GM21529 (cell line): ENCODE measurements around the gene PTEN.
"Not testable (repeated sequence)": the region's sequence is repeated elsewhere in the genome, so short reads cannot be mapped to it uniquely, and the experiment has no call there.

Experiments used
- ATAC-seq: cut with Tn5 transposase; IDR thresholded peaks from one replicate; pipeline ENCODE4 v1.9.1; 2021; ENCODE audit not compliant: unreplicated experiment

Gene PTEN

DNA sequence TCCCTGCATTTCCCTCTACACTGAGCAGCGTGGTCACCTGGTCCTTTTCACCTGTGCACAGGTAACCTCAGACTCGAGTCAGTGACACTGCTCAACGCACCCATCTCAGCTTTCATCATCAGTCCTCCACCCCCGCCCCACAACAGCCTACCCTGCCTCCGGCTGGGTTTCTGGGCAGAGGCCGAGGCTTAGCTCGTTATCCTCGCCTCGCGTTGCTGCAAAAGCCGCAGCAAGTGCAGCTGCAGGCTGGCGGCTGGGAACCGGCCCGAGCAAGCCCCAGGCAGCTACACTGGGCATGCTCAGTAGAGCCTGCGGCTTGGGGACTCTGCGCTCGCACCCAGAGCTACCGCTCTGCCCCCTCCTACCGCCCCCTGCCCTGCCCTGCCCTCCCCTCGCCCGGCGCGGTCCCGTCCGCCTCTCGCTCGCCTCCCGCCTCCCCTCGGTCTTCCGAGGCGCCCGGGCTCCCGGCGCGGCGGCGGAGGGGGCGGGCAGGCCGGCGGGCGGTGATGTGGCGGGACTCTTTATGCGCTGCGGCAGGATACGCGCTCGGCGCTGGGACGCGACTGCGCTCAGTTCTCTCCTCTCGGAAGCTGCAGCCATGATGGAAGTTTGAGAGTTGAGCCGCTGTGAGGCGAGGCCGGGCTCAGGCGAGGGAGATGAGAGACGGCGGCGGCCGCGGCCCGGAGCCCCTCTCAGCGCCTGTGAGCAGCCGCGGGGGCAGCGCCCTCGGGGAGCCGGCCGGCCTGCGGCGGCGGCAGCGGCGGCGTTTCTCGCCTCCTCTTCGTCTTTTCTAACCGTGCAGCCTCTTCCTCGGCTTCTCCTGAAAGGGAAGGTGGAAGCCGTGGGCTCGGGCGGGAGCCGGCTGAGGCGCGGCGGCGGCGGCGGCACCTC, at the start of gene PTEN, which contains the start of gene KLLN:
Gene PTEN, plus strand, starts transcription at position 573 of the 891 bp plus-strand sequence. CDS start 845 bp downstream, outside the sequence.
Gene KLLN, minus strand, starts transcription at position 481 of the 891 bp plus-strand sequence. CDS start 1,046 bp downstream, outside the sequence.
- peak; percentile 33 for ATAC-seq

GRCh38 chr10:87816163-87816897, 47.1 kb upstream of the PTEN start:
- ATAC-seq, result no peak

GRCh38 chr10:87816898-87817608, 46.4 kb upstream of the PTEN start:
- ATAC-seq, result no peak

DNA sequence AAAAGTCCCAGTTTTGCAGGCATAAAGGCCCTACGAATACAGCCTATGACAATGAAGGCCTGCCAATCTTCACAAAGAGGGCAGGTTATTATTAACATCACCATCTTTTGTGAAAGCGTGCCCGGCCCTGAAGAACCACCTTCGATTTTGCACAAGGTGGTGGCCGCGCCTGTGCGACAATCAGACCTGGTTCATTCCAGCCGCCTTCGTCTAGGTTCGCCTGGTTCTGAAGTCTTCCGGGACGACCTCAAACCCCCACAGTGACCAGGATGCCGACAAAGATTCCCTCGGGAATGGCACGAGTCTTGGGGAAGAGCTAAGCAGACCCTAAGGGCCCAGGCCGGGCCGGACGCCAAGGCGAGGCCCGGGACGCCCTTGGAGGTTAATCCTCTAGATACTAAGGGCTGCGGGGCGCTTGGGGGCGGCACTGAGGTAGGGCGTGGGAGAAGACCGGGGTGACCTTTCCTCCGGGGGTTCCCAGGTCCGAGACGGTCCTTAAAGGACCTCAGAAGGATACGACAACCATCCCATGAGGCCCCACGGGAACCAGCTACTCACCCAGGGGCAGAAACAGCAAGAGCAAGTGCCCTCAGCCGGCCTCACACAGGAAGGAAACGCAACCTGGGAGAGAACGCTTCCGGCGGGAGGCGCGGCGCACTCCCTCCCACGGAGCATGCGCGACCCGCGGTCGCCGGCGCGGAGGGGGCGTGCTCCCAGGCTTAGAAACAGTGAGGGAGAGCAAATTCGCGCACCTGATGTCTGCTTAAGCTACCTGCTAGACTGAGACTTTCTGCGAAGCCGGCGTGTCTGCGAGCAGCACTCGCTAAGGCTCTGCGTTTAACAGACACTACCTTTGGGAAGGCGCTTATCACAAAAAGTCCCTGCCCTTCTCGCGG, 45.6 kb upstream of the PTEN start, which contains the start of gene ATAD1:
Gene ATAD1, minus strand, starts transcription at position 618 of the 896 bp plus-strand sequence. CDS start 3,627 bp downstream, outside the sequence.
- peak; percentile 69 for ATAC-seq

DNA sequence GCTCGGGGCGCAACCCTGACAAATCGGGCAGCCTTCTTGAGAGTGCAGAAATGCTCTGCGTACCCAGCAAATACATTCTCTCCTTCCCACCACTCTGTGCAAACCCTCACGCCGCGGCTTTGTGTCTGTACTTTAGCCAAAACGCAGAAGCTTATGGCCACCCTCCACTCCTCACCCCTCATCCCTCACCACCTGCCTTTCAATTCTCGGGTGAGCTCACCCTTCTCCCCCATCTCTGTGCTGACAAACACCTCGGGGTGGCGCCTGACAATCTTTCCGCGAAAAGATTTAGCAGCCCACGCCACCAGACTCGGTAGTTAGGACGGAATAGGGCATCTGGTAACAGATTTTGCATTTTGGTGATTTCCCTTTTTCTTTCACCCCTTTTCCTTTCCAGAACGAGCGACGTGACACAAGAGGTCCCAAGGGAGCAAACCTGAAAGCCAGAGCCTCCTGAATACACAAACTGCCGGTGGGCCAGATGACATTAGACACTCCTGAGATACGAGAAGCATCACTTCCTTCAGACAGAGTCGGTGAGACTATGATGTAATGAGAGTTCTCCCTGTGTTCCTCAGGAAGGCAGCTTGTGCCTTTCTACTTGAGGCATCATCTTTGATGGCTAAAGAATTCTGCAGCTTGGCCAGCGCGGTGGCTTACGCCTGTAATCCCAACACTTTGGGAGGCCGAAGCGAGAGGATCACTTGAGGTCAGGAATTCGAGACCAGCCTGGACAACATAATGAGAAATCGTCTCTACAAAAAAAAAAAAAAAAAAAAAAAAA, 44.7 kb upstream of the PTEN start:
- peak; percentile 62 for ATAC-seq

- ATAC-seq, result no peak
Measured at GRCh38 chr10:87819289-87819585, 44.2 kb upstream of the PTEN start.

DNA sequence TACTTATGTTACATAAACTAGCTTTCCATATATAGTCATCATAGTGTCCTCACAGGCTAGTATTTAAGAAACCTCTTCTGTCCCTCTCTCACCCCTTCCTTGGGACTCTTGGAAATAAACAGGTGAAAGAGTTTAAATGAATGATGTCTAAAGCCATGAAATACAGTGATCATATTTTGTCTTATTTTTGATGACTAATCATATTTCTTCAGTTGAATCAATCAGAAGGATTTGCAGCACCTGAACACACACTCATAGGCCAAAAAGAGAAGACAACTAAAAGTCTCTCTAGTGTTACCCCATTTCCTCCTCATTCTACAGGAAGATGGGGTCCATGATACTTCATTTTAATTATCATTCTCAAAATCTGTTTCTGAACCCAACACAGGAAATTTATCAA, 36.8 kb upstream of the PTEN start:
- ATAC-seq, result no peak

- no peak for ATAC-seq
Measured at GRCh38 chr10:87827681-87828080, 35.7 kb upstream of the PTEN start.

- not testable (repeated sequence) for ATAC-seq
Measured at GRCh38 chr10:87829051-87829450, 34.4 kb upstream of the PTEN start.

DNA sequence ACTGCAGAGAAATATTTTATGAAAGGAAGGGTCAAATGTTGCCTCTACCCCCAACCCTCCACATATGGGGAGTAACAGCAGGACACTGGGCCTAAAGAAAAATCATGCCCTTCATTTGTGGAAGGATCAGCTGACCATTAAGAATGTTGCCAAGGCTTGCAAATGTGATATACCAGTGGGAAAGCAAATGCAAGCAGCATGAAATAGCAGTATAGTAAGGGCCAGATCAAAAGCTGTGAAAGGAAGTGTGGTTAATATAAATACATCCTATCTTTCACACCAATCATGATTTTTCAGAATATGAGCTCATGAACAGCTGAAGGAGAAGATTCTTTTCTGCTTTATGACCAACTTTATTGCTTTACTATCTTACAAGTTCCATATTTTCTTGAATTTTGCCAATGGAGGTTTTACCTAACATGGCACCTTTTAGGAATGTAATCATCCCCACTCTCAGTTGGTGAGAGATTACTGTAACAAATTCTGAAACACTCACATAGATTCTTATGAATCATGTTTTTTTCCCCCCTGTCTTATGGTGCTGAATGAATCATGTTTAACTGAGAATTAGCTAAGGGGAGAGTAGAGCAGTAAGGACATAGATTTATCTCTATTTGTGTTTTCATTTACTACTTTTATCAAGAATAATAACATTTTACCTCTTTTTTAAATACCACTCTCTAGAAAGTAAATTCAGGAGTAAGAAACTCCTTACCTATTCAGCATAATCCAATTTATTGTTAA, 33.3 kb upstream of the PTEN start:
- no peak for ATAC-seq

DNA sequence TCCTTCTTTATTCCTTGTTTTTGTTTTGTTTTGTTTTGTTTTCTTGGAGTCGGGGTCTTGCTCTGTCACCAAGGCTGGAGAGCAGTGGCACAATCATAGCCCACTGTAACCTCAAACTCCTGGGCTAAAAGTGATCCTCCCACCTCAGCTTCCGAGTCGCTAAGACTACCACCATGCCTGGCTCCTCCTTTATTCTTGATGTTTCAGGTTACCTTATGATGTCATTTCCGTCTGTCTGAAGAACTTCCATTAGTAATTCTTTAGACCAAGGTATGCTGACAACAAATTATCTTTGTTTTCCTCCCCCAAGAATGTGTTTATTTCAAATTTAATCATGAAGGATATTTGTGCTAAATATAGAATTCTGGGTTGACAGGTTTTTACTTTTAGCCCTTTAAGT, 27.3 kb upstream of the PTEN start:
- ATAC-seq, result no peak

DNA sequence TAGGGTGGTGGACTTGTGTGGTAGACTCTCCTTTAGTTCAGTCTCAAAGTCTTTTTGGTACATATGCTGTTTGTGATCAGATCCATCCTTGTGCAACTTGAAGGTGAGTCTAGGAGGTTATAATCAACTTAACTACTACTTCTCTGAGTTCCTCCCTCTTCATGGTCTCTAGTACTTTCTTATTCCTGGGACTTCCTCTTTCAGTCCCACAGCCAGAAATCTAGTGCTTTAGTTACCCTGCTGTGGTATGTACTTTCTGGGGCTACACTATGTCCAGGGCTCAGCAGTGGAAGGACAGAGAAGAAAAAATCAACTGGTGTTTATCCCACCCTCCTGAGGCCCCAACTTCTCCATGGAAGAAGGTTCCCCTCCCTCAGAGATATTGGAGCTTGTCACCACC, 26.0 kb upstream of the PTEN start:
- ATAC-seq, result peak; percentile 67

DNA sequence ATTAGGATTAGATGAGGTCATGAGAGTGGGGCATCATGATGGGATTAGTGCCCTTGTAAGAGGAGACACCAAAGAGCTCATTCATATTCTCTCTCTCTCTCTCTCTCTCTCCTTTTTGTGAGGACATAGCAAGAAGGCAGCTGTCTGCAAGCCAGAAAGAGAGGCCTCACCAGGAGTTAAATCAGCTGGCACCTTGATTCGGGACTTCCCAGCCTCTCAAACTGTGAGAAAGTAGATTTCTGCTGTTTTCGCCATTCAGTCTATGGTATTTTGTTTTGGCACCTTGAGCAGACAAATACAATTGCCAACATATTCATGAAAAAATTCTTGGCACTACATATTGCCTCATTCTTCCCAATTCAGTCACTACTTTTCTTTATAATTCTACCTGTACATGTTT, 24.8 kb upstream of the PTEN start:
- no peak for ATAC-seq

DNA sequence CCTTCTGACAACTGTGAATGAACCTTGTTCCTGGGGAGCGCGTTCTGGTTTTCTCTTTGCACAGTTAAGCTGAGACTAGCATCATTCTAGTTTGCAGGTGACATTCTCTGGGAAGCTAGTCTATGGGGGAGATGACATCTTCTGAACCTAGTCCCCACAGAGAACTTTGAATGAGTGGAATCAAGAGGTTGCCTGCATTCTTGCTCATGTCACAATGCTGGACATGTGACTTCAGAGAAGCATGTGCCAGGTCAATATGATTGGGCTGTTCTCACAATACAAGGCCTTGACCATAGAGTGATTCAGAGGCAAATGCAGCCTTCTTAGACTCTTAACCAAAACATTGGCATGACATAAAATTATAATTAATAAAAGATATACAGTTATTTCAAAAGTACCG, 22.2 kb upstream of the PTEN start:
- ATAC-seq, result no peak

DNA sequence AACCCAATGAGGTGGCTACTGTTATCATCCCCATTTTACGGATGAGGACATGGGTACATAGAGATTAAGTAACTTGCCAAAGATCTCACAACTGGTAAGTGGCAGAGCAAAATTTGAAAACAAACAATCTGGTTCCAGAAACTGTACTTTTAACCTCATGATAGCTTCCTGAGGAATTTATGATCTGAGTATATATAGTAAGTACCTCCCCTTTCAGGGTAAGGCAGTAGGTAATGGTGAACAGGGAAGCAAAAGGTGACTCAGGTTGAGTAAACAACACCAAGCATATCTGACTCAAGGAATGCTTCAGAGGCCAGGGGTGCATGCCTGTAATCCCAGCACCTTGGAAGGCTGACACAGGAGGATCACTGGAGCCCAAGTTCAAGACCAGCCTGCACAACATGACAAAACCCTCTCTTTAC, 21.2 kb upstream of the PTEN start:
- ATAC-seq, result no peak

- no peak for ATAC-seq
Measured at GRCh38 chr10:87842776-87843497, 20.5 kb upstream of the PTEN start.

DNA sequence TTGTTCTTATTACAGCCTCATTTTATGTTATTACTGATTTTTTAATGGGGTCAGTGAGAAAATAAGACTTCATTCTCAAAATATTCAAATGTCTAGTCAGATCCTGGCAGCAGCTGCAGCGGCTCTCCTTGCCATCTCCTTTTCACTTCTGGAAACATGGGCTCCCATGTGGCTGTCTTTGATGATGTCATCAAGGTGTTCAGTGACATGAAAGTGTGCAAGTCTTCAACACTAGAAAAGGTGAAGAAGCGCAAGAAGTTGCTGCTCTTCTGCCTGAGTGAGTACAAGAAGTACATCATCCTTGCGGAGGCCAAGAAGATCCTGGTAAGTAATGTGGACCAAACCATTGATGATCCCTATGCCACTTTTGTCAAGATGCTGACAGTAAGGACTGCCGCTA, 19.7 kb upstream of the PTEN start:
- no peak for ATAC-seq
